Epidermal melanocyte (primary cell): ENCODE results near the gene DDT.
"Not testable (repeated sequence)": the region's sequence is repeated elsewhere in the genome, so short reads cannot be mapped to it uniquely, and the experiment has no call there.

ENCODE experiments used
- DNase-seq: peaks from one replicate; pipeline ENCODE4 v3.0.0; 2011; ENCODE audit warnings: low spot score; ENCODE audit not compliant: insufficient read length

The DDT gene

GRCh38 chr22:23989583-23990244 lies 15.5 kb upstream of the DDT start:
- DNase-seq: not testable (repeated sequence)

- DNase-seq: not testable (repeated sequence)
Observed at GRCh38 chr22:23986538-23987178, 12.4 kb upstream of the DDT start.

- not testable (repeated sequence) for DNase-seq
Observed at GRCh38 chr22:23986089-23986488, 11.8 kb upstream of the DDT start.

- no peak for DNase-seq
Observed at GRCh38 chr22:23984430-23984829, 10.2 kb upstream of the DDT start.

GRCh38 chr22:23980567-23980966 lies 6.3 kb upstream of the DDT start:
- not testable (repeated sequence) for DNase-seq

GRCh38 chr22:23979557-23980240 lies 5.5 kb upstream of the DDT start, which contains the start of gene GSTT2:
Gene GSTT2, plus strand, starts transcription at chr22:23980134.
- not testable (repeated sequence) for DNase-seq

- DNase-seq: not testable (repeated sequence)
Observed at GRCh38 chr22:23977304-23977703, 3.1 kb upstream of the DDT start.

GRCh38 chr22:23974836-23975352 lies 653 bp upstream of the DDT start:
- DNase-seq: not testable (repeated sequence)

- not testable (repeated sequence) for DNase-seq
Observed at GRCh38 chr22:23971927-23972326, 2.3 kb downstream of the DDT start.

- DNase-seq: no peak
Observed at GRCh38 chr22:23970816-23971486, 3.3 kb downstream of the DDT start.

- DNase-seq: no peak
Observed at GRCh38 chr22:23970201-23970641, 4.0 kb downstream of the DDT start.

GRCh38 chr22:23969071-23969470 lies 5.2 kb downstream of the DDT start:
- DNase-seq: no peak

GRCh38 chr22:23966568-23966967 lies 7.7 kb downstream of the DDT start, which contains the start of gene DDTL:
Gene DDTL, plus strand, starts transcription at chr22:23966888. Its CDS starts 27 bp downstream, at chr22:23966915.
- DNase-seq: not testable (repeated sequence)

GRCh38 chr22:23966094-23966493 lies 8.1 kb downstream of the DDT start:
- DNase-seq: not testable (repeated sequence)

GRCh38 chr22:23961084-23961771 lies 13.0 kb downstream of the DDT start, which contains the start of gene GSTT2B:
Gene GSTT2B, minus strand, starts transcription at chr22:23961195. Its CDS starts 64 bp downstream, at chr22:23961131.
- DNase-seq: not testable (repeated sequence)

GRCh38 chr22:23956301-23956900 lies 17.8 kb downstream of the DDT start:
- DNase-seq: not testable (repeated sequence)

- not testable (repeated sequence) for DNase-seq
Observed at GRCh38 chr22:23955886-23956285, 18.4 kb downstream of the DDT start.

- not testable (repeated sequence) for DNase-seq
Observed at GRCh38 chr22:23954991-23955305, 19.3 kb downstream of the DDT start.

GRCh38 chr22:23954193-23954990 lies 19.8 kb downstream of the DDT start:
- not testable (repeated sequence) for DNase-seq
